Testis (tissue), 2 donors: ENCODE results near the gene ZNF221.

Source experiments
- POLR2A ChIP-seq: fragments of 450-650 bp; IDR thresholded peaks from one replicate; pipeline ENCODE4 v1.6.1; 2017; ENCODE audit warnings: antibody characterized with exemption, mild to moderate bottlenecking, moderate library complexity
- TF ChIP-seq, protein P1 (sequence below), 3 experiments: fragments of 450-650 bp in 2 of 3; fragments of 200-600 bp in 1 of 3; sonication (generic) in 1 of 3; IDR thresholded peaks; one replicate each; pipeline ENCODE4 v1.5.1; 2016 to 2019; ENCODE audit warnings: antibody characterized with exemption in 3 of 3, mild to moderate bottlenecking in 2 of 3, moderate library complexity in 1 of 3

DNA sequence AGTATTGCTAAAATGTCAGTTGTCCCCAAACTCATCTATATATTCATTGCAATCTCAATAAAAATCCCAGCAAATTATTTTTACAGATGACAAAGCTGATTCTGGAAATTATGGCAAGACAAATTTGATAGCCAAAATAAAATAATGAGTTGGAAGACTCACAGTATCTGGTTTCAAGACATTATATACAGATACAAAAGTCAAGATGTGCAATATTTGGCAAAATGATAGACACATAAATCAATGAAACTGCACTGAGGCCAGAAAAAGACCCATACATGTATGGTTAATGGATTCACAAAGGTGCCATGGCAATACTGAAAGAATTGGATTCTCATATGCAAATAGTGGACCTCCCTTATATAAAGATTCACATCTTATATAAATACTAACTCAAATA is 40.1 kb upstream of the ZNF221 start:
- TF ChIP-seq, protein P1, sequence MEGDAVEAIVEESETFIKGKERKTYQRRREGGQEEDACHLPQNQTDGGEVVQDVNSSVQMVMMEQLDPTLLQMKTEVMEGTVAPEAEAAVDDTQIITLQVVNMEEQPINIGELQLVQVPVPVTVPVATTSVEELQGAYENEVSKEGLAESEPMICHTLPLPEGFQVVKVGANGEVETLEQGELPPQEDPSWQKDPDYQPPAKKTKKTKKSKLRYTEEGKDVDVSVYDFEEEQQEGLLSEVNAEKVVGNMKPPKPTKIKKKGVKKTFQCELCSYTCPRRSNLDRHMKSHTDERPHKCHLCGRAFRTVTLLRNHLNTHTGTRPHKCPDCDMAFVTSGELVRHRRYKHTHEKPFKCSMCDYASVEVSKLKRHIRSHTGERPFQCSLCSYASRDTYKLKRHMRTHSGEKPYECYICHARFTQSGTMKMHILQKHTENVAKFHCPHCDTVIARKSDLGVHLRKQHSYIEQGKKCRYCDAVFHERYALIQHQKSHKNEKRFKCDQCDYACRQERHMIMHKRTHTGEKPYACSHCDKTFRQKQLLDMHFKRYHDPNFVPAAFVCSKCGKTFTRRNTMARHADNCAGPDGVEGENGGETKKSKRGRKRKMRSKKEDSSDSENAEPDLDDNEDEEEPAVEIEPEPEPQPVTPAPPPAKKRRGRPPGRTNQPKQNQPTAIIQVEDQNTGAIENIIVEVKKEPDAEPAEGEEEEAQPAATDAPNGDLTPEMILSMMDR (IDR thresholded peaks at IDR 0.05), result no peak
- TF ChIP-seq POLR2A, result no peak
